BJ (cell line): Measurements from ENCODE around the gene HCLS1. TPM values are rescaled to one million over a fixed set of nuclear protein-coding genes. Genes with fewer than 3 reads are reported as not detected.

ENCODE experiments used
- CTCF ChIA-PET: fragments of 350-600 bp; formaldehyde crosslinking; extraction: SDS; loops from one replicate; lab custom pipeline; 2021; ENCODE audit warnings: antibody characterized with exemption, inconsistent platforms; lab: Yijun Ruan, JAX
- POLR2A ChIA-PET: fragments of 300-600 bp; sonication (Branson Sonifier 250); formaldehyde crosslinking; extraction: SDS; loops from one replicate; lab custom pipeline; 2021; ENCODE audit warnings: antibody characterized with exemption; lab: Charles Lee
- DNase-seq: peaks from one replicate; pipeline ENCODE4 v3.0.0-alpha.2; 2011; ENCODE audit warnings: low read depth
- H3K27me3 ChIP-seq: 2 replicates; pipeline ENCODE4 v1.6.0; 2011; ENCODE audit warnings: low read length; ENCODE audit not compliant: control insufficient read depth, insufficient read depth
- H3K36me3 ChIP-seq: 2 replicates; pipeline ENCODE4 v1.5.1; 2011; ENCODE audit warnings: low read length; ENCODE audit not compliant: control insufficient read depth, insufficient read depth
- H3K4me3 ChIP-seq: 2 replicates; pipeline ENCODE4 v1.5.1; 2011; ENCODE audit warnings: low read depth, mild to moderate bottlenecking, control low read depth, low read length
- CTCF ChIP-seq: IDR thresholded peaks from 2 replicates; pipeline ENCODE4 v1.5.1; 2011; ENCODE audit warnings: low read depth, mild to moderate bottlenecking, control low read depth, inconsistent platforms, low read length, moderate library complexity; ENCODE audit not compliant: insufficient read depth
- polyA plus RNA-seq: library from polyadenylated mRNA; depleted of rRNA; stranded (reverse); fragments of >200 nt; gene quantifications from 2 replicates; pipeline ENCODE4 v1.2.3, GENCODE V29; 2011; rRNA removed
- small RNA-seq: library from RNA; depleted of rRNA; stranded (forward); fragments of <200 nt; gene quantifications from one replicate; pipeline ENCODE3, GENCODE V24; 2012; ENCODE audit warnings: low replicate concordance, low read depth; ENCODE audit not compliant: insufficient read length

The HCLS1 gene
- polyA plus RNA-seq, 1 experiment: 3.5 TPM

GRCh38 chr3:121581691-121582090 lies 79.0 kb downstream of the HCLS1 start:
- ChIA-PET CTCF (no interaction called here), POLR2A (no interaction called here)
- TF ChIP-seq CTCF: no peak
- H3K27me3 ChIP-seq: no peaks in the 10 kb centered on the region
- H3K36me3 ChIP-seq: no peaks in the 10 kb centered on the region
- no peak for DNase-seq
- no peak overlapping the region for H3K4me3 ChIP-seq

Small RNAs within 50 kb of the gene (small RNA-seq; reads per million reads assigned to genes)
- not detected for gene RNU4-62P

Other genes with a start within 250 kb of the HCLS1 start
- gene POLQ, start 114.9 kb downstream of the HCLS1 start, polyA plus RNA-seq: 1.0 and 2.5 TPM in 2 replicates
- not detected in 2 replicates for gene ARGFX, start 93.0 kb downstream of the HCLS1 start, polyA plus RNA-seq
- gene FBXO40, start 67.5 kb downstream of the HCLS1 start, polyA plus RNA-seq: not detected in 2 replicates
- 17.3 and 21.7 TPM in 2 replicates for gene GOLGB1, start 88.8 kb upstream of the HCLS1 start, polyA plus RNA-seq
- gene IQCB1, start 174.2 kb upstream of the HCLS1 start, polyA plus RNA-seq: 6.1 and 10.6 TPM in 2 replicates
- 0.40 and 0.70 TPM in 2 replicates for gene EAF2, start 174.3 kb upstream of the HCLS1 start, polyA plus RNA-seq
- 0.06 and 0.11 TPM in 2 replicates for gene SLC15A2, start 233.5 kb upstream of the HCLS1 start, polyA plus RNA-seq